H9 (cell line): ENCODE measurements around the gene CHID1. TPM values are rescaled to one million over a fixed set of nuclear protein-coding genes. Genes with fewer than 3 reads are reported as not detected.

Source experiments
- DNase-seq: peaks from one replicate; pipeline ENCODE4 v3.0.0-alpha.2; 2017
- H2AFZ ChIP-seq: one replicate; pipeline ENCODE4 v1.6.1; 2013; ENCODE audit warnings: mild to moderate bottlenecking, low read length, control low read depth, moderate library complexity
- H2AK5ac ChIP-seq: 2 replicates; pipeline ENCODE4 v1.6.1; 2013; ENCODE audit warnings: low read length, control low read depth, mixed read lengths; ENCODE audit not compliant: insufficient read length
- H2BK120ac ChIP-seq: one replicate; pipeline ENCODE4 v1.6.1; 2013; ENCODE audit warnings: low read depth, mild to moderate bottlenecking, low read length, control low read depth, inconsistent platforms; ENCODE audit not compliant: poor library complexity, severe bottlenecking
- H2BK12ac ChIP-seq: 2 replicates; pipeline ENCODE4 v1.6.1; 2013; ENCODE audit warnings: low read length, control low read depth, mixed read lengths, low read depth; ENCODE audit not compliant: insufficient read length
- H2BK15ac ChIP-seq: 2 replicates; pipeline ENCODE4 v1.6.1; 2013; ENCODE audit warnings: low read depth, low read length, control low read depth
- H2BK20ac ChIP-seq: one replicate; pipeline ENCODE4 v1.6.1; 2013; ENCODE audit warnings: low read depth, mild to moderate bottlenecking, low read length, control low read depth, inconsistent platforms; ENCODE audit not compliant: poor library complexity, severe bottlenecking
- H2BK5ac ChIP-seq: 2 replicates; pipeline ENCODE4 v1.6.1; 2013; ENCODE audit warnings: low read length, control low read depth, mixed read lengths; ENCODE audit not compliant: insufficient read length
- H3K14ac ChIP-seq: 2 replicates; pipeline ENCODE4 v1.6.1; 2013; ENCODE audit warnings: low read length, control low read depth; ENCODE audit not compliant: insufficient read depth
- H3K18ac ChIP-seq: 2 replicates; pipeline ENCODE4 v1.6.1; 2013; ENCODE audit warnings: low read depth, mild to moderate bottlenecking, mixed read lengths, low read length, control low read depth; ENCODE audit not compliant: insufficient read length
- H3K23ac ChIP-seq: 2 replicates; pipeline ENCODE4 v1.6.1; 2013; ENCODE audit warnings: low read length, control low read depth, mixed read lengths, low read depth; ENCODE audit not compliant: insufficient read length
- H3K23me2 ChIP-seq: 2 replicates; pipeline ENCODE4 v1.6.1; 2013; ENCODE audit warnings: low read depth, mild to moderate bottlenecking, mixed read lengths, low read length, control low read depth; ENCODE audit not compliant: insufficient read length, poor library complexity, severe bottlenecking
- H3K27ac ChIP-seq: 2 replicates; pipeline ENCODE4 v1.5.1; 2013; ENCODE audit warnings: low read length, control low read depth, mixed read lengths, low read depth; ENCODE audit not compliant: insufficient read length
- H3K27me3 ChIP-seq: 2 replicates; pipeline ENCODE4 v1.6.1; 2013; ENCODE audit warnings: low read length, control low read depth, inconsistent platforms; ENCODE audit not compliant: insufficient read depth
- H3K4ac ChIP-seq: 2 replicates; pipeline ENCODE4 v1.6.1; 2013; ENCODE audit warnings: low read depth, mild to moderate bottlenecking, control low read depth, inconsistent platforms, low read length, moderate library complexity
- H3K4me1 ChIP-seq: 2 replicates; pipeline ENCODE4 v1.6.1; 2013; ENCODE audit warnings: low read length, control low read depth, inconsistent platforms; ENCODE audit not compliant: insufficient read depth
- H3K4me2 ChIP-seq: 2 replicates; pipeline ENCODE4 v1.6.1; 2013; ENCODE audit warnings: low read length, control low read depth, mixed read lengths; ENCODE audit not compliant: insufficient read length, insufficient read depth
- H3K56ac ChIP-seq: 2 replicates; pipeline ENCODE4 v1.6.1; 2013; ENCODE audit warnings: low read depth, mild to moderate bottlenecking, mixed read lengths, low read length, control low read depth; ENCODE audit not compliant: insufficient read length
- H3K79me1 ChIP-seq: 2 replicates; pipeline ENCODE4 v1.6.1; 2013; ENCODE audit warnings: low read depth, mild to moderate bottlenecking, moderate library complexity, low read length, control low read depth, inconsistent platforms; ENCODE audit not compliant: insufficient read depth, poor library complexity, severe bottlenecking
- H3K79me2 ChIP-seq: 2 replicates; pipeline ENCODE4 v1.6.1; 2013; ENCODE audit warnings: low read length, control low read depth, inconsistent platforms; ENCODE audit not compliant: insufficient read depth
- H3K9ac ChIP-seq: 2 replicates; pipeline ENCODE4 v1.6.1; 2013; ENCODE audit warnings: low read length, control low read depth, mixed read lengths; ENCODE audit not compliant: insufficient read length; ENCODE audit errors: extremely low read depth
- H3K9me3 ChIP-seq: one replicate; pipeline ENCODE4 v1.6.1; 2013; ENCODE audit warnings: low read depth, low read length, inconsistent platforms; ENCODE audit not compliant: control insufficient read depth
- H3T11ph ChIP-seq: one replicate; pipeline ENCODE4 v1.6.1; 2013; ENCODE audit warnings: mild to moderate bottlenecking, low read length, control low read depth, inconsistent platforms
- H4K20me1 ChIP-seq: one replicate; pipeline ENCODE4 v1.6.1; 2013; ENCODE audit not compliant: control insufficient read depth, insufficient read length, insufficient read depth
- H4K5ac ChIP-seq: 2 replicates; pipeline ENCODE4 v1.6.1; 2013; ENCODE audit warnings: low read depth, mild to moderate bottlenecking, mixed read lengths, low read length, control low read depth; ENCODE audit not compliant: insufficient read length
- H4K8ac ChIP-seq: replicated peaks from 2 replicates; pipeline ENCODE4 v1.6.1; 2013; ENCODE audit warnings: low read length, control low read depth, mixed read lengths, low read depth; ENCODE audit not compliant: insufficient read length
- H4K91ac ChIP-seq: 2 replicates; pipeline ENCODE4 v1.6.1; 2013; ENCODE audit warnings: low read depth, mild to moderate bottlenecking, moderate library complexity, mixed read lengths, low read length, control low read depth; ENCODE audit not compliant: insufficient read length
- H3K27ac Mint-ChIP-seq, 3 experiments: 2 replicates in 2 of 3; 3 replicates in 1 of 3; pipeline ENCODE4 v1.8.0; 2020 to 2021; ENCODE audit warnings: mixed read lengths in 3 of 3, mild to moderate bottlenecking in 1 of 3, moderate library complexity in 1 of 3
- H3K27me3 Mint-ChIP-seq: 2 replicates; pipeline ENCODE4 v1.8.0; 2021; ENCODE audit warnings: low read depth, mild to moderate bottlenecking, moderate library complexity, mixed read lengths
- H3K36me3 Mint-ChIP-seq, 3 experiments: 2 replicates in 2 of 3; 3 replicates in 1 of 3; pipeline ENCODE4 v1.8.0; 2020 to 2021; ENCODE audit warnings: low read depth in 3 of 3, mixed read lengths in 3 of 3; ENCODE audit not compliant: insufficient read depth in 1 of 3
- H3K4me1 Mint-ChIP-seq, 2 experiments: 2 replicates each; pipeline ENCODE4 v1.8.0; 2020; ENCODE audit warnings: mixed read lengths in 2 of 2
- H3K4me3 Mint-ChIP-seq, 2 experiments: 2 replicates in 1 of 2; 3 replicates in 1 of 2; pipeline ENCODE4 v1.8.0; 2020 to 2021; ENCODE audit warnings: mild to moderate bottlenecking in 2 of 2, mixed read lengths in 2 of 2, moderate library complexity in 1 of 2
- H3K9me3 Mint-ChIP-seq, 2 experiments: 2 replicates in 1 of 2; 3 replicates in 1 of 2; pipeline ENCODE4 v1.8.0; 2020; ENCODE audit warnings: mild to moderate bottlenecking in 2 of 2, mixed read lengths in 2 of 2, moderate library complexity in 1 of 2
- WGBS: extraction: QIAGEN DNeasy Blood & Tissue Kit; methylation state at CpG from one replicate; pipeline ENCODE4 v1.1.7; 2013; ENCODE audit warnings: missing lambda C conversion rate, low lambda C conversion rate, mixed read lengths; ENCODE audit not compliant: insufficient read length; ENCODE audit errors: extremely low coverage; 5-methylcytosine and 5-hydroxymethylcytosine counted together
- total RNA-seq: library from RNA; stranded (reverse); gene quantifications from 2 replicates; pipeline ENCODE4 v1.2.1, GENCODE V29; 2021
- TF ChIP-seq, protein P1 (sequence below): fragments of 200-600 bp; sonication (generic); conservative IDR thresholded peaks from 3 replicates; pipeline ENCODE4 v1.8.0; 2021; ENCODE audit warnings: antibody characterized with exemption, mild to moderate bottlenecking

CHID1 gene
- total RNA-seq, 1 experiment from 2014 or later: 89.4 TPM

DNA sequence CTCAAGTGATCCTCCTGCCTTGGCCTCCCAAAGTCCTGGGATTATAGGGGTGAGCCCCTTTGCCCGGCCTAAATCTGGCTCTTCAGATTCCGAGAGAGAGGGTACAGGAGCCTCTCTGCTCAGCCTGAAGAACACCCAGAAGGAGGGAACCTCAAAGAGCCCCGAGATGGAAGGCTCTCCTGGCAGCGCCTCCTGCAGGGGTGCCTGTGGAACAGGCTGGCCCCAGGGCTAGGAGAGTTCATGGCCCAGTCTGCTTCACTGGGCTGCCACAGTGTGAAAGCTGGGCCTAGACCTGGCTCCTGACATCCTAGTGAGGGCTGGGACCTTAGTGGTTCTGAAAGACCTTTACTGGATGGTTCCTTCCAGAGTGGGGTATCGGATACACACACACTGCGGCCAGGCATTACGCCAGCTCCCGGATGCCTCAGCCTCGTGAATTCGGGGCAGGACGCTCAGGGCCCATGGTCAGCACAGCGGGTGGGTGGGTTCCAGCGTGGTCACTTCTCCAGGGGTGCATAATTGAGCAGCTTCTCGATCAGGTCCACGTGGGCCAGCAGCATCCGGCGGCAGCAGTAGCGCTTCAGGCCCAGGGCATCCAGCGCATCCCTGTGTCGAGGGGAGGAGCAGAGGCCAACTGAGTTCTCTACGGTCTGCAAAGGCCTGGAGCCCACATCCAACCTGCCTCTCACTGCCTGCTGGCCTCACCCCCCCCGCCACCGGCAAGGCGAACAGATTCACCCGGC, 70.6 kb downstream of the CHID1 start:
- Histone ChIP-seq H3K9ac (no peak overlapping the region), H2BK120ac (no peak overlapping the region), H2AFZ (no peak overlapping the region), H3K23ac (no peak overlapping the region), H3K18ac (no peak overlapping the region), H3K27ac (no peak overlapping the region), H4K8ac (no peak overlapping the region), H3K4me1 (peaks cover under 1% of the 10 kb centered on the region; the same call in 1 of the 2 replicates), H2BK15ac (no peak overlapping the region), H3K4me2 (no peak overlapping the region), H2BK20ac (no peak overlapping the region), H2BK12ac (no peak overlapping the region), H3T11ph (no peak overlapping the region), H3K79me1 (peaks cover 2% of the 10 kb centered on the region), H3K56ac (no peak overlapping the region), H4K91ac (no peak overlapping the region), H2BK5ac (no peak overlapping the region), H2AK5ac (no peak overlapping the region), H3K9me3 (no peaks in the 10 kb centered on the region), H3K79me2 (no peaks in the 10 kb centered on the region; the same call in 1 of the 2 replicates), H4K20me1 (peaks cover 3% of the 10 kb centered on the region), H4K5ac (no peak overlapping the region), H3K27me3 (no peaks in the 10 kb centered on the region), H3K14ac (no peak overlapping the region), H3K4ac (no peak overlapping the region), H3K23me2 (peaks cover 8% of the 10 kb centered on the region)
- H3K4me1 Mint-ChIP-seq: peaks cover 15 to 28% of the 10 kb centered on the region in 2 experiments
- peaks cover 6 to 52% (median 46%) of the 10 kb centered on the region in 3 experiments; a peak in 6 of 7 replicates for H3K36me3 Mint-ChIP-seq
- peak overlapping the region in 1 of 3 experiments; percentile 60; a peak in 1 of 7 replicates for H3K27ac Mint-ChIP-seq
- no peaks in the 10 kb centered on the region for H3K9me3 Mint-ChIP-seq
- WGBS: no CpG with 5 or more reads among the region's 25 CpGs
- TF ChIP-seq, protein P1, sequence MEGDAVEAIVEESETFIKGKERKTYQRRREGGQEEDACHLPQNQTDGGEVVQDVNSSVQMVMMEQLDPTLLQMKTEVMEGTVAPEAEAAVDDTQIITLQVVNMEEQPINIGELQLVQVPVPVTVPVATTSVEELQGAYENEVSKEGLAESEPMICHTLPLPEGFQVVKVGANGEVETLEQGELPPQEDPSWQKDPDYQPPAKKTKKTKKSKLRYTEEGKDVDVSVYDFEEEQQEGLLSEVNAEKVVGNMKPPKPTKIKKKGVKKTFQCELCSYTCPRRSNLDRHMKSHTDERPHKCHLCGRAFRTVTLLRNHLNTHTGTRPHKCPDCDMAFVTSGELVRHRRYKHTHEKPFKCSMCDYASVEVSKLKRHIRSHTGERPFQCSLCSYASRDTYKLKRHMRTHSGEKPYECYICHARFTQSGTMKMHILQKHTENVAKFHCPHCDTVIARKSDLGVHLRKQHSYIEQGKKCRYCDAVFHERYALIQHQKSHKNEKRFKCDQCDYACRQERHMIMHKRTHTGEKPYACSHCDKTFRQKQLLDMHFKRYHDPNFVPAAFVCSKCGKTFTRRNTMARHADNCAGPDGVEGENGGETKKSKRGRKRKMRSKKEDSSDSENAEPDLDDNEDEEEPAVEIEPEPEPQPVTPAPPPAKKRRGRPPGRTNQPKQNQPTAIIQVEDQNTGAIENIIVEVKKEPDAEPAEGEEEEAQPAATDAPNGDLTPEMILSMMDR: peak; percentile 52; the same call in 2 of the 3 replicates
- H3K4me3 Mint-ChIP-seq: peak overlapping the region; percentile 84 to 91; a peak in 4 of 5 replicates
- no peak for DNase-seq
- H3K27me3 Mint-ChIP-seq: no peaks in the 10 kb centered on the region; the same call in 1 of the 2 replicates
